H1 (cell line): ENCODE results near the gene STT3A. TPM values are rescaled to one million over a fixed set of nuclear protein-coding genes. Genes with fewer than 3 reads are reported as not detected.

Experiments used
- CTCF ChIA-PET: fragments of 300-600 bp; sonication (Branson Sonifier 250); formaldehyde crosslinking; loops from one replicate; lab custom pipeline; 2021; ENCODE audit not compliant: partially characterized antibody; lab: Charles Lee
- POLR2A ChIA-PET: fragments of 300-600 bp; sonication (Branson Sonifier 250); formaldehyde crosslinking; loops from one replicate; lab custom pipeline; 2021; ENCODE audit warnings: inconsistent platforms; ENCODE audit not compliant: partially characterized antibody; lab: Charles Lee
- DNase-seq, 2 experiments: peaks; one replicate each; pipeline versions ENCODE4 v3.0.0 to v3.0.0-alpha.2; 2010 to 2022; ENCODE audit warnings: low spot score in 2 of 2, low read depth in 1 of 2, mixed read lengths in 1 of 2
- FAIRE-seq: peaks from 2 replicates; lab custom pipeline; 2011; peaks lifted over from hg19 to GRCh38; lab: Jason Lieb, UNC
- H2AFZ ChIP-seq: 2 replicates; pipeline ENCODE4 v1.8.1; 2012; ENCODE audit warnings: low read length, inconsistent platforms
- H2AK5ac ChIP-seq: 2 replicates; pipeline ENCODE4 v1.6.1; 2013; ENCODE audit warnings: low read depth, low read length
- H2BK120ac ChIP-seq: replicated peaks from 2 replicates; pipeline ENCODE3; 2013; ENCODE audit warnings: low read depth, low read length, inconsistent platforms
- H2BK12ac ChIP-seq: 2 replicates; pipeline ENCODE4 v1.6.1; 2013; ENCODE audit warnings: low read depth, low read length
- H2BK15ac ChIP-seq: 2 replicates; pipeline ENCODE4 v1.6.1; 2013; ENCODE audit warnings: low read length
- H2BK20ac ChIP-seq: 2 replicates; pipeline ENCODE4 v1.6.1; 2013; ENCODE audit warnings: low read length
- H2BK5ac ChIP-seq: 2 replicates; pipeline ENCODE4 v1.6.1; 2013; ENCODE audit warnings: low read depth, low read length
- H3K14ac ChIP-seq: 2 replicates; pipeline ENCODE4 v1.6.1; 2013; ENCODE audit warnings: inconsistent platforms; ENCODE audit not compliant: insufficient read length
- H3K18ac ChIP-seq: 2 replicates; pipeline ENCODE4 v1.6.1; 2013; ENCODE audit warnings: low read length; ENCODE audit errors: extremely low read depth
- H3K23ac ChIP-seq: 2 replicates; pipeline ENCODE4 v1.6.1; 2013; ENCODE audit warnings: inconsistent platforms; ENCODE audit not compliant: insufficient read length
- H3K23me2 ChIP-seq: 2 replicates; pipeline ENCODE4 v1.6.1; 2013; ENCODE audit warnings: low read depth, low read length
- H3K27ac ChIP-seq: 2 replicates; pipeline ENCODE4 v1.6.1; 2011; ENCODE audit warnings: low read depth, low read length, inconsistent platforms
- H3K27me3 ChIP-seq, 4 experiments: replicated peaks in 1 of 4; 1 replicate in 1 of 4; 2 replicates in 3 of 4; pipeline versions ENCODE4 v1.6.1 to v1.8.1; 2011 to 2013; ENCODE audit warnings: low read length in 3 of 4, mild to moderate bottlenecking in 3 of 4, inconsistent platforms in 2 of 4, mixed read lengths in 2 of 4, moderate library complexity in 1 of 4; ENCODE audit not compliant: control insufficient read depth in 3 of 4, insufficient read depth in 3 of 4; ENCODE audit errors: extremely low read depth in 1 of 4
- H3K36me3 ChIP-seq, 4 experiments: 2 replicates each; pipeline versions ENCODE4 v1.6.1 to v1.8.1; 2011 to 2013; ENCODE audit warnings: mild to moderate bottlenecking in 4 of 4, low read length in 3 of 4, moderate library complexity in 2 of 4, control low read depth in 1 of 4, inconsistent platforms in 1 of 4; ENCODE audit not compliant: insufficient read depth in 4 of 4, control insufficient read depth in 2 of 4
- H3K4ac ChIP-seq: replicated peaks from 2 replicates; pipeline ENCODE3; 2013; ENCODE audit warnings: low read length, low read depth, mixed read lengths, inconsistent platforms; ENCODE audit not compliant: insufficient read length
- H3K4me1 ChIP-seq, 4 experiments: replicated peaks in 1 of 4; 1 replicate in 1 of 4; 2 replicates in 3 of 4; pipeline versions ENCODE4 v1.6.1 to v1.8.1; 2011 to 2013; ENCODE audit warnings: low read length in 3 of 4, inconsistent platforms in 2 of 4, mixed read lengths in 1 of 4; ENCODE audit not compliant: insufficient read depth in 4 of 4, control insufficient read depth in 3 of 4
- H3K4me2 ChIP-seq, 2 experiments: 2 replicates each; pipeline versions ENCODE4 v1.6.1 to v1.8.1; 2011 to 2013; ENCODE audit warnings: low read depth in 2 of 2, low read length in 2 of 2, control low read depth in 1 of 2, inconsistent platforms in 1 of 2, mild to moderate bottlenecking in 1 of 2; ENCODE audit not compliant: insufficient read depth in 1 of 2
- H3K4me3 ChIP-seq, 4 experiments: fragments of 200-600, 300-600 bp in 1 of 4; sonication (generic), shearing (Covaris generic), sonication (Bioruptor Twin) in 1 of 4; 2 replicates each; pipeline versions ENCODE4 v1.5.1 to v1.8.1; 2011 to 2016; ENCODE audit warnings: low read length in 4 of 4, low read depth in 3 of 4, control low read depth in 2 of 4, inconsistent platforms in 2 of 4, mild to moderate bottlenecking in 2 of 4, mixed read lengths in 1 of 4, moderate library complexity in 1 of 4; ENCODE audit not compliant: insufficient read depth in 2 of 4; ENCODE audit errors: extremely low read depth in 1 of 4
- H3K56ac ChIP-seq: replicated peaks from 2 replicates; pipeline ENCODE3; 2013; ENCODE audit warnings: low read depth, mild to moderate bottlenecking, mixed read lengths, low read length, inconsistent platforms; ENCODE audit not compliant: insufficient read length
- H3K79me1 ChIP-seq: 2 replicates; pipeline ENCODE4 v1.6.1; 2013; ENCODE audit warnings: low read depth, low read length, control low read depth
- H3K79me2 ChIP-seq, 2 experiments: 2 replicates each; pipeline versions ENCODE4 v1.6.1 to v1.8.1; 2012 to 2013; ENCODE audit warnings: low read length in 2 of 2, mild to moderate bottlenecking in 2 of 2, inconsistent platforms in 1 of 2; ENCODE audit not compliant: insufficient read depth in 2 of 2, control insufficient read depth in 1 of 2
- H3K9ac ChIP-seq, 4 experiments: replicated peaks in 1 of 4; 1 replicate in 1 of 4; 2 replicates in 3 of 4; pipeline versions ENCODE4 v1.6.1 to v1.8.1; 2011 to 2013; ENCODE audit warnings: low read depth in 3 of 4, low read length in 3 of 4, control low read depth in 2 of 4, mild to moderate bottlenecking in 2 of 4, moderate library complexity in 2 of 4, inconsistent platforms in 1 of 4; ENCODE audit errors: extremely low read depth in 1 of 4
- H3K9me3 ChIP-seq, 2 experiments: 2 replicates each; pipeline versions ENCODE4 v1.6.1 to v1.8.1; 2012 to 2013; ENCODE audit warnings: mild to moderate bottlenecking in 2 of 2, moderate library complexity in 2 of 2, control low read depth in 1 of 2, inconsistent platforms in 1 of 2, low read depth in 1 of 2, low read length in 1 of 2, mixed read lengths in 1 of 2; ENCODE audit not compliant: insufficient read depth in 2 of 2
- H4K20me1 ChIP-seq, 2 experiments: replicated peaks in 1 of 2; 2 replicates each; pipeline versions ENCODE3 to v1.8.1; 2011 to 2013; ENCODE audit warnings: inconsistent platforms in 2 of 2, low read length in 2 of 2, mild to moderate bottlenecking in 1 of 2; ENCODE audit not compliant: insufficient read depth in 2 of 2, control insufficient read depth in 1 of 2
- H4K5ac ChIP-seq: 2 replicates; pipeline ENCODE4 v1.6.1; 2013; ENCODE audit warnings: low read length, low read depth, mixed read lengths, inconsistent platforms; ENCODE audit not compliant: insufficient read length
- H4K8ac ChIP-seq: 2 replicates; pipeline ENCODE4 v1.8.0; 2013; ENCODE audit warnings: mild to moderate bottlenecking, moderate library complexity, low read length, inconsistent platforms; ENCODE audit not compliant: insufficient read depth; ENCODE audit errors: extremely low read depth
- H4K91ac ChIP-seq: replicated peaks from 2 replicates; pipeline ENCODE3; 2013; ENCODE audit warnings: low read length, mixed read lengths, inconsistent platforms; ENCODE audit not compliant: insufficient read length
- CTBP2 ChIP-seq: IDR thresholded peaks from 2 replicates; pipeline ENCODE4 v1.7.0; 2011; ENCODE audit warnings: borderline replicate concordance, mild to moderate bottlenecking, moderate library complexity, mixed read lengths, low read length; ENCODE audit not compliant: insufficient read depth, insufficient read length
- SP4 ChIP-seq: IDR thresholded peaks from 2 replicates; pipeline ENCODE4 v1.6.1; 2012; ENCODE audit warnings: low read length, inconsistent platforms
- WGBS, 2 experiments: shearing (Covaris generic) in 1 of 2; methylation state at CpG; one replicate each; pipeline versions ENCODE4 v1.1.6 to v1.1.7; 2013 to 2015; ENCODE audit warnings: low lambda C conversion rate in 2 of 2, mixed read lengths in 2 of 2, inconsistent platforms in 1 of 2, low coverage in 1 of 2, missing lambda C conversion rate in 1 of 2; ENCODE audit not compliant: insufficient replicate concordance in 2 of 2, insufficient coverage in 1 of 2, insufficient read length in 1 of 2; ENCODE audit errors: extremely low coverage in 1 of 2, missing lambda C conversion rate in 1 of 2; 5-methylcytosine and 5-hydroxymethylcytosine counted together
- polyA plus RNA-seq, 7 experiments: library from polyadenylated mRNA; depleted of rRNA in 3 of 7; stranded (reverse) in 5 of 7; unstranded in 2 of 7; fragments of >200 nt in 5 of 7; fragments of 200-250 nt in 2 of 7; gene quantifications; 1 replicate in 5 of 7; 2 replicates in 1 of 7; 4 replicates in 1 of 7; pipeline versions ENCODE4 v1.2.1 to v1.2.3, GENCODE V29; 2011 to 2013; ENCODE audit warnings: missing spikeins in 2 of 7, mixed read lengths in 2 of 7
- total RNA-seq: library from RNA; stranded (reverse); fragmentation: NEBNext Ultra II Directional; extraction: Animal tissue kit (Norgen Biotek cat#: 25700); gene quantifications from 2 replicates; pipeline ENCODE4 v1.2.1, GENCODE V29; 2021

The STT3A gene
- total and polyA plus RNA-seq, 2 of the 8 experiments (the other 6 are each of a cell fraction or from before 2014, with no cell fraction given) = 173 to 211 TPM

- Histone ChIP-seq H2AK5ac (no peak overlapping the region), H3K27me3 (no peaks in the 10 kb centered on the region), H3K4me2 (no peak overlapping the region), H3K36me3 (peaks cover 39 to 87% (median 68%) of the 10 kb centered on the region in 4 experiments), H3K79me2 (no peaks in the 10 kb centered on the region), H3K9me3 (no peaks in the 10 kb centered on the region), H3K23ac (no peak overlapping the region), H3K27ac (no peak overlapping the region), H3K18ac (no peak overlapping the region), H4K5ac (no peak overlapping the region), H3K4me3 (no peak overlapping the region), H2BK20ac (no peak overlapping the region), H3K4me1 (no peaks in the 10 kb centered on the region), H2BK120ac (no peak overlapping the region), H3K9ac (no peak overlapping the region)
- CTCF ChIA-PET = interaction anchor here (0.7 to 1.1 kb wide), 2 partner anchors 47 to 229 kb away, joined by 3 read pairs; no protein-coding TSS in a partner anchor
- TF ChIP-seq CTBP2 (no peak), SP4 (no peak)
- TF ChIP-seq, all 59 proteins: peak for 0
- DNase-seq (no peak), FAIRE-seq (no peak)
- Histone ChIP-seq H4K8ac (no peak overlapping the region), H3K14ac (no peak overlapping the region), H3K4ac (no peak overlapping the region), H2BK15ac (no peak overlapping the region), H4K20me1 (no peaks in the 10 kb centered on the region), H2AFZ (no peak overlapping the region), H2BK5ac (no peak overlapping the region), H2BK12ac (no peak overlapping the region), H3K79me1 (no peaks in the 10 kb centered on the region), H3K23me2 (no peaks in the 10 kb centered on the region), H3K56ac (no peak overlapping the region), H4K91ac (no peak overlapping the region)
- POLR2A ChIA-PET = interaction anchor here (1.2 kb wide), 1 partner anchor 9 kb away, joined by 3 read pairs; the partner anchor contains the start of gene EI24
- WGBS, 2 experiments = 98% methylated on average over 2 of the region's 2 CpGs; no CpG with 5 or more reads in 1 of the 2 experiments
These were observed 13.9 kb upstream of the STT3A start for GRCh38 chr11:125578783-125579182.
